Activated naive CD4-positive, alpha-beta T cell treated with Interleukin-2 at 50 U/mL for 16 hours (primary cell): ENCODE measurements around the gene ALDH9A1.
"Not testable (repeated sequence)": the region's sequence is repeated elsewhere in the genome, so short reads cannot be mapped to it uniquely, and the experiment has no call there.

ENCODE experiments used
- DNase-seq: peaks from one replicate; pipeline ENCODE4 v3.0.0-alpha.2; 2020

The ALDH9A1 gene

GRCh38 chr1:165686121-165686970 is 12.0 kb downstream of the ALDH9A1 start:
- DNase-seq, result no peak

GRCh38 chr1:165683848-165684485 is 14.4 kb downstream of the ALDH9A1 start:
- DNase-seq, result no peak

- not testable (repeated sequence) for DNase-seq
Observed at GRCh38 chr1:165680773-165681172, 17.6 kb downstream of the ALDH9A1 start.

GRCh38 chr1:165680303-165680702 is 18.1 kb downstream of the ALDH9A1 start:
- no peak for DNase-seq

GRCh38 chr1:165679282-165680036 is 18.9 kb downstream of the ALDH9A1 start:
- DNase-seq, result no peak

- DNase-seq, result no peak
Observed at GRCh38 chr1:165678509-165678908, 19.9 kb downstream of the ALDH9A1 start.

- DNase-seq, result no peak
Observed at GRCh38 chr1:165675794-165676193, 22.6 kb downstream of the ALDH9A1 start.

- DNase-seq, result no peak
Observed at GRCh38 chr1:165674599-165674998, 23.8 kb downstream of the ALDH9A1 start.

- no peak for DNase-seq
Observed at GRCh38 chr1:165671526-165671925, 26.8 kb downstream of the ALDH9A1 start.

- no peak for DNase-seq
Observed at GRCh38 chr1:165668184-165668583, 30.2 kb downstream of the ALDH9A1 start.

GRCh38 chr1:165666152-165666825 is 32.1 kb downstream of the ALDH9A1 start:
- no peak for DNase-seq

- no peak for DNase-seq
Observed at GRCh38 chr1:165662186-165662585, 36.2 kb downstream of the ALDH9A1 start.

- no peak for DNase-seq
Observed at GRCh38 chr1:165661703-165662102, 36.7 kb downstream of the ALDH9A1 start.

GRCh38 chr1:165659581-165659895 is 38.8 kb downstream of the ALDH9A1 start:
- no peak for DNase-seq

- DNase-seq, result not testable (repeated sequence)
Observed at GRCh38 chr1:165658766-165659580, 39.4 kb downstream of the ALDH9A1 start.

- no peak for DNase-seq
Observed at GRCh38 chr1:165650981-165651625, 47.3 kb downstream of the ALDH9A1 start.

- DNase-seq, result no peak
Observed at GRCh38 chr1:165648919-165649572, 49.3 kb downstream of the ALDH9A1 start.

GRCh38 chr1:165647970-165648369 is 50.4 kb downstream of the ALDH9A1 start:
- no peak for DNase-seq

- no peak for DNase-seq
Observed at GRCh38 chr1:165647517-165647916, 50.8 kb downstream of the ALDH9A1 start.

GRCh38 chr1:165645654-165646366 is 52.6 kb downstream of the ALDH9A1 start:
- peak; percentile 28 for DNase-seq
